SU-DHL-6 (cell line): ENCODE data around the gene SAPCD1.

Experiments used
- H2AFZ ChIP-seq: fragments of 200-600 bp; sonication (generic); 2 replicates; pipeline ENCODE4 v1.6.1; 2014; ENCODE audit warnings: low read depth, mild to moderate bottlenecking, moderate library complexity, mixed read lengths, antibody characterized with exemption, low read length; ENCODE audit not compliant: severe bottlenecking
- H3F3A ChIP-seq: fragments of 200-600 bp; shearing (Covaris generic); 2 replicates; pipeline ENCODE4 v1.6.0; 2016; ENCODE audit warnings: antibody characterized with exemption, mild to moderate bottlenecking; ENCODE audit not compliant: insufficient read depth
- H3K27ac ChIP-seq: fragments of 200-600 bp; sonication (generic); 2 replicates; pipeline ENCODE4 v1.5.1; 2016; ENCODE audit warnings: low read depth, mild to moderate bottlenecking, low read length, moderate library complexity, mixed read lengths
- H3K27me3 ChIP-seq: fragments of 200-600 bp; sonication (generic), shearing (Covaris generic); 2 replicates; pipeline ENCODE4 v1.6.0; 2014; ENCODE audit warnings: mild to moderate bottlenecking, low read length
- H3K36me3 ChIP-seq: fragments of 200-600 bp; sonication (generic); 2 replicates; pipeline ENCODE4 v1.6.1; 2014; ENCODE audit warnings: mild to moderate bottlenecking, low read length, mixed read lengths
- H3K4me2 ChIP-seq: fragments of 300-600, 200-600 bp; shearing (Covaris generic), sonication (generic); 2 replicates; pipeline ENCODE4 v1.6.0; 2014; ENCODE audit warnings: low read length, low read depth, mild to moderate bottlenecking; ENCODE audit not compliant: poor library complexity, severe bottlenecking
- H3K4me3 ChIP-seq: fragments of 200-600 bp; sonication (generic); 2 replicates; pipeline ENCODE4 v1.5.1; 2014; ENCODE audit warnings: antibody characterized with exemption, low read length, mild to moderate bottlenecking, mixed read lengths; ENCODE audit not compliant: insufficient read depth, poor library complexity, severe bottlenecking
- H3K79me2 ChIP-seq: fragments of 200-600 bp; sonication (generic); 2 replicates; pipeline ENCODE4 v1.6.1; 2014; ENCODE audit warnings: mild to moderate bottlenecking, low read length, moderate library complexity; ENCODE audit not compliant: insufficient read depth
- H3K9ac ChIP-seq: fragments of 200-600 bp; sonication (generic); 2 replicates; pipeline ENCODE4 v1.7.0; 2014; ENCODE audit warnings: mild to moderate bottlenecking, low read length
- H3K9me2 ChIP-seq: fragments of 200-600 bp; sonication (generic); replicated peaks from 2 replicates; pipeline ENCODE4 v1.6.1; 2014; ENCODE audit warnings: low read length; ENCODE audit not compliant: insufficient read depth
- H3K9me3 ChIP-seq: fragments of 200-600 bp; sonication (generic); 2 replicates; pipeline ENCODE4 v1.6.1; 2014; ENCODE audit warnings: low read length, mixed read lengths; ENCODE audit not compliant: insufficient read depth
- H4K20me1 ChIP-seq: fragments of 200-600 bp; sonication (generic); 2 replicates; pipeline ENCODE4 v1.6.1; 2014; ENCODE audit warnings: low read depth, mild to moderate bottlenecking, antibody characterized with exemption, low read length, moderate library complexity, mixed read lengths
- CTCF ChIP-seq: fragments of 200-600 bp; sonication (generic); IDR thresholded peaks from one replicate; pipeline ENCODE4 v1.5.1; 2017; ENCODE audit warnings: antibody characterized with exemption, mild to moderate bottlenecking, low read length, moderate library complexity; ENCODE audit not compliant: insufficient read depth, poor library complexity, severe bottlenecking
- EZH2phosphoT487 ChIP-seq: fragments of 200-600 bp; sonication (generic), shearing (Covaris generic); conservative IDR thresholded peaks from 2 replicates; pipeline ENCODE4 v1.6.1; 2018; ENCODE audit warnings: mild to moderate bottlenecking, antibody characterized with exemption, low read length, moderate library complexity, mixed read lengths

The SAPCD1 gene

GRCh38 chr6:31739639-31740396 lies 22.6 kb upstream of the SAPCD1 start, which contains the start of gene MSH5:
Gene MSH5 (plus strand): TSS chr6:31740005. CDS start chr6:31740467, 462 bp downstream.
- H3K9me3 ChIP-seq, result no peaks in the 10 kb centered on the region
- H2AFZ ChIP-seq, result peak within 1 kb of the TSS; percentile 8
- peaks cover 50% of the 10 kb centered on the region for H3F3A ChIP-seq
- peak within 1 kb of the TSS; percentile 90 for H3K9ac ChIP-seq
- no peaks in the 10 kb centered on the region for H3K27me3 ChIP-seq
- peak within 1 kb of the TSS; percentile 78 for H3K4me3 ChIP-seq
- H4K20me1 ChIP-seq, result no peaks in the 10 kb centered on the region
- peak within 1 kb of the TSS; percentile 95 for H3K27ac ChIP-seq
- peaks cover 33% of the 10 kb centered on the region for H3K79me2 ChIP-seq
- no peak for TF ChIP-seq EZH2phosphoT487
- no peak for TF ChIP-seq CTCF
- no peaks in the 10 kb centered on the region for H3K9me2 ChIP-seq
- peaks cover 17% of the 10 kb centered on the region for H3K36me3 ChIP-seq
- H3K4me2 ChIP-seq, result peak within 1 kb of the TSS; percentile 82

- TF ChIP-seq EZH2phosphoT487 (no peak), CTCF (no peak)
- peaks cover 54% of the 10 kb centered on the region for H3F3A ChIP-seq
- no peaks in the 10 kb centered on the region for H3K27me3 ChIP-seq
- peak overlapping the region; percentile 82 for H3K4me2 ChIP-seq
- H3K9me2 ChIP-seq, result no peaks in the 10 kb centered on the region
- peak overlapping the region; percentile 8 for H2AFZ ChIP-seq
- H3K4me3 ChIP-seq, result peak overlapping the region; percentile 78
- H3K36me3 ChIP-seq, result peaks cover 17% of the 10 kb centered on the region
- H3K27ac ChIP-seq, result peak overlapping the region; percentile 86
- peak overlapping the region; percentile 90 for H3K9ac ChIP-seq
- H4K20me1 ChIP-seq, result no peaks in the 10 kb centered on the region
- no peaks in the 10 kb centered on the region for H3K9me3 ChIP-seq
- H3K79me2 ChIP-seq, result peaks cover 25% of the 10 kb centered on the region
Observed at GRCh38 chr6:31740397-31741223, 21.8 kb upstream of the SAPCD1 start.

GRCh38 chr6:31741815-31742214 lies 20.6 kb upstream of the SAPCD1 start:
- Histone ChIP-seq H3K27ac (0 out of 2 replicates have a peak overlapping the region, but pooled peaks have one; percentile 11), H3K27me3 (no peaks in the 10 kb centered on the region), H4K20me1 (no peaks in the 10 kb centered on the region), H3K4me3 (no peak overlapping the region), H3K9me2 (no peaks in the 10 kb centered on the region), H3K9ac (no peak overlapping the region; the same call in 1 of the 2 replicates), H3K4me2 (no peak overlapping the region), H2AFZ (no peak overlapping the region), H3K79me2 (peaks cover 13% of the 10 kb centered on the region), H3K36me3 (peaks cover 17% of the 10 kb centered on the region), H3K9me3 (no peaks in the 10 kb centered on the region), H3F3A (peaks cover 54% of the 10 kb centered on the region)
- TF ChIP-seq EZH2phosphoT487 (no peak), CTCF (no peak)
